WTC11 (cell line): Measurements from ENCODE around the gene TMEM156. TPM values are rescaled to one million over a fixed set of nuclear protein-coding genes. Genes with fewer than 3 reads are reported as not detected.

Experiments
- ATAC-seq: fragments of 200-7000 bp; cut with Tn5 transposase; 2 replicates; pipeline ENCODE4 v1.10.0; 2021; ENCODE audit warnings: mild to moderate bottlenecking, moderate library complexity
- CTCF ChIA-PET: fragments of 300-600 bp; sonication (Branson Sonifier 250); formaldehyde crosslinking; loops from one replicate; lab custom pipeline; 2021; ENCODE audit warnings: antibody characterized with exemption; lab: Charles Lee
- POLR2A ChIA-PET: fragments of 350-600 bp; sonication (Branson Sonifier 250); formaldehyde crosslinking; loops from one replicate; lab custom pipeline; 2021; ENCODE audit warnings: antibody characterized with exemption; lab: Charles Lee
- DNase-seq: peaks from one replicate; pipeline ENCODE4 v3.0.0; 2021; ENCODE audit warnings: low spot score
- H3K27ac Mint-ChIP-seq: 2 replicates; pipeline ENCODE4 v1.8.0; 2021; ENCODE audit warnings: mixed read lengths
- H3K27me3 Mint-ChIP-seq: 2 replicates; pipeline ENCODE4 v1.8.0; 2021; ENCODE audit warnings: low read depth, mild to moderate bottlenecking, moderate library complexity, mixed read lengths
- H3K36me3 Mint-ChIP-seq: 2 replicates; pipeline ENCODE4 v1.8.0; 2021; ENCODE audit warnings: mixed read lengths
- H3K4me1 Mint-ChIP-seq: 2 replicates; pipeline ENCODE4 v1.8.0; 2022; ENCODE audit warnings: mixed read lengths
- H3K4me3 Mint-ChIP-seq: 2 replicates; pipeline ENCODE4 v1.8.0; 2021; ENCODE audit warnings: mild to moderate bottlenecking, moderate library complexity, mixed read lengths
- H3K9me3 Mint-ChIP-seq: 2 replicates; pipeline ENCODE4 v1.8.0; 2021; ENCODE audit warnings: mixed read lengths
- ATF3 ChIP-seq: sonication (generic); formaldehyde crosslinking; conservative IDR thresholded peaks from 2 replicates; pipeline ENCODE4 v1.8.1; 2022; ENCODE audit warnings: mild to moderate bottlenecking, missing genetic modification reagents
- FOXK1 ChIP-seq: sonication (generic); formaldehyde crosslinking; IDR thresholded peaks from 2 replicates; pipeline ENCODE4 v1.8.0; 2022; ENCODE audit warnings: mild to moderate bottlenecking, moderate library complexity, missing genetic modification reagents
- GABPB1 ChIP-seq: sonication (generic); formaldehyde crosslinking; IDR thresholded peaks from 2 replicates; pipeline ENCODE4 v1.8.1; 2023; ENCODE audit warnings: mild to moderate bottlenecking, missing genetic modification reagents
- MYBL2 ChIP-seq: sonication (generic); formaldehyde crosslinking; IDR thresholded peaks from 2 replicates; pipeline ENCODE4 v1.8.1; 2023; ENCODE audit warnings: mild to moderate bottlenecking, moderate library complexity, missing genetic modification reagents
- OVOL2 ChIP-seq: fragments of 250-450 bp; sonication (Bioruptor Pico); IDR thresholded peaks from 2 replicates; pipeline ENCODE4 v1.9.0; 2021; ENCODE audit warnings: mild to moderate bottlenecking, borderline replicate concordance
- STAT6 ChIP-seq: sonication (generic); formaldehyde crosslinking; conservative IDR thresholded peaks from 2 replicates; pipeline ENCODE4 v1.8.1; 2023; ENCODE audit warnings: mild to moderate bottlenecking, low read depth, missing genetic modification reagents, moderate library complexity
- TCF7 ChIP-seq: sonication (generic); formaldehyde crosslinking; IDR thresholded peaks from 2 replicates; pipeline ENCODE4 v1.8.0; 2022; ENCODE audit warnings: mild to moderate bottlenecking, low read depth, missing genetic modification reagents, moderate library complexity
- USF2 ChIP-seq: sonication (generic); formaldehyde crosslinking; IDR thresholded peaks from 2 replicates; pipeline ENCODE4 v1.8.1; 2023; ENCODE audit warnings: mild to moderate bottlenecking, missing genetic modification reagents, moderate library complexity
- ZBTB21 ChIP-seq: sonication (generic); formaldehyde crosslinking; IDR thresholded peaks from 2 replicates; pipeline ENCODE4 v1.8.1; 2023; ENCODE audit warnings: mild to moderate bottlenecking, missing genetic modification reagents, borderline replicate concordance
- total RNA-seq: library from RNA; stranded (reverse); gene quantifications from 3 replicates; pipeline ENCODE4 v1.2.3, GENCODE V29; 2021

TMEM156 gene
- total RNA-seq, 1 experiment from 2014 or later, result 0.24 TPM

- no peak for ATAC-seq
- ChIA-PET CTCF (interaction anchor here (1.1 kb wide), 1 partner anchor 24 kb away, joined by 3 read pairs; no protein-coding TSS in a partner anchor), POLR2A (no interaction called here)
- Mint-ChIP-seq H3K27ac (no peak overlapping the region), H3K27me3 (no peaks in the 10 kb centered on the region)
- TF ChIP-seq ATF3 (CRISPR knock-in tag), result no peak
- no peak for TF ChIP-seq OVOL2 (CRISPR knock-in tag)
- no peak for TF ChIP-seq TCF7 (CRISPR knock-in tag)
- no peak for TF ChIP-seq ZBTB21 (CRISPR knock-in tag)
- no peak for TF ChIP-seq USF2
- TF ChIP-seq FOXK1, result no peak
- no peak for TF ChIP-seq STAT6
- no peak for TF ChIP-seq GABPB1 (CRISPR knock-in tag)
- no peak for TF ChIP-seq MYBL2 (CRISPR knock-in tag)
- TF ChIP-seq, all 79 proteins: peak for 0
- DNase-seq, result no peak
- Mint-ChIP-seq H3K4me3 (no peak overlapping the region), H3K4me1 (no peaks in the 10 kb centered on the region), H3K9me3 (peaks cover 6% of the 10 kb centered on the region), H3K36me3 (peaks cover 6% of the 10 kb centered on the region)
These were observed 114.7 kb downstream of the TMEM156 start for GRCh38 chr4:38917481-38918025.

Other genes starting within 250 kb of the TMEM156 start
- gene TLR10, start 249.4 kb downstream of the TMEM156 start, total RNA-seq, result 0.30 TPM in 1 of 3 replicates, not detected in the others
- 0.28 to 0.34 TPM in 2 of 3 replicates, not detected in the other for gene TLR1, start 227.6 kb downstream of the TMEM156 start, total RNA-seq
- gene TLR6, start 175.6 kb downstream of the TMEM156 start, total RNA-seq, result 0.11 to 0.25 TPM (median 0.11 TPM) in 3 replicates
- gene FAM114A1, start 164.6 kb downstream of the TMEM156 start, total RNA-seq, result 13.8 to 17.6 TPM (median 15.7 TPM) in 3 replicates
- 18.9 to 21.9 TPM (median 21.1 TPM) in 3 replicates for gene KLHL5, start 29.8 kb upstream of the TMEM156 start, total RNA-seq
- 22.1 to 25.1 TPM (median 23.3 TPM) in 3 replicates for gene WDR19, start 150.1 kb upstream of the TMEM156 start, total RNA-seq